HepG2 (cell line): ENCODE measurements around the gene AP2B1. TPM values are rescaled to one million over a fixed set of nuclear protein-coding genes. Genes with fewer than 3 reads are reported as not detected.

Source experiments
- ATAD3A ChIP-seq: sonication (generic); formaldehyde crosslinking; IDR thresholded peaks from 2 replicates; pipeline ENCODE4 v1.4.0; 2020; ENCODE audit warnings: missing genetic modification reagents
- BATF2 ChIP-seq: sonication (generic); formaldehyde crosslinking; IDR thresholded peaks from 2 replicates; pipeline ENCODE4 v1.8.0; 2022; ENCODE audit warnings: mild to moderate bottlenecking, missing genetic modification reagents, moderate library complexity
- BRCA1 ChIP-seq: sonication (generic); formaldehyde crosslinking; IDR thresholded peaks from 2 replicates; pipeline ENCODE4 v1.4.0; 2020; ENCODE audit warnings: missing genetic modification reagents
- FLYWCH1 ChIP-seq: sonication (generic); formaldehyde crosslinking; IDR thresholded peaks from 2 replicates; pipeline ENCODE4 v1.8.1; 2023; ENCODE audit warnings: mild to moderate bottlenecking, missing genetic modification reagents
- JDP2 ChIP-seq: sonication (generic); formaldehyde crosslinking; IDR thresholded peaks from 2 replicates; pipeline ENCODE4 v1.8.1; 2022; ENCODE audit warnings: missing genetic modification reagents, borderline replicate concordance
- RFX3 ChIP-seq: IDR thresholded peaks from 2 replicates; pipeline ENCODE4 v1.6.1; 2016; ENCODE audit warnings: missing biosample characterization, missing genetic modification reagents
- TBP ChIP-seq: sonication (generic); formaldehyde crosslinking; IDR thresholded peaks from 2 replicates; pipeline ENCODE4 v1.5.0; 2020; ENCODE audit warnings: missing genetic modification reagents
- TGIF2 ChIP-seq: IDR thresholded peaks from 2 replicates; pipeline ENCODE4 v1.6.1; 2016; ENCODE audit warnings: control low read depth, missing compliant biosample characterization
- U2AF2 ChIP-seq: fragments of 200-400 bp; formaldehyde crosslinking; IDR thresholded peaks from 2 replicates; pipeline ENCODE4 v1.6.1; 2017; ENCODE audit warnings: low read depth, mild to moderate bottlenecking, low read length
- ZBTB38 ChIP-seq: sonication (generic); formaldehyde crosslinking; IDR thresholded peaks from 2 replicates; pipeline ENCODE4 v1.5.1; 2020; ENCODE audit warnings: mild to moderate bottlenecking, missing genetic modification reagents
- ZFYVE20 ChIP-seq: sonication (generic); formaldehyde crosslinking; IDR thresholded peaks from 2 replicates; pipeline ENCODE4 v1.8.0; 2023; ENCODE audit warnings: low read depth, mild to moderate bottlenecking, moderate library complexity, missing genetic modification reagents, borderline replicate concordance
- ZNF18 ChIP-seq: sonication (generic); formaldehyde crosslinking; IDR thresholded peaks from 2 replicates; pipeline ENCODE4 v1.8.0; 2022; ENCODE audit warnings: mild to moderate bottlenecking, missing genetic modification reagents; ENCODE audit not compliant: insufficient replicate concordance
- ZNF280D ChIP-seq: sonication (generic); formaldehyde crosslinking; IDR thresholded peaks from 2 replicates; pipeline ENCODE4 v1.5.1; 2020; ENCODE audit warnings: mild to moderate bottlenecking, missing genetic modification reagents
- ZNF678 ChIP-seq: sonication (generic); formaldehyde crosslinking; IDR thresholded peaks from 2 replicates; pipeline ENCODE4 v1.4.0; 2020; ENCODE audit warnings: mild to moderate bottlenecking, missing genetic modification reagents
- ZNF704 ChIP-seq: sonication (generic); formaldehyde crosslinking; IDR thresholded peaks from 2 replicates; pipeline ENCODE4 v1.8.1; 2023; ENCODE audit warnings: mild to moderate bottlenecking, inconsistent platforms, moderate library complexity, missing genetic modification reagents, borderline replicate concordance
- ZNF879 ChIP-seq: sonication (generic); formaldehyde crosslinking; IDR thresholded peaks from 2 replicates; pipeline ENCODE4 v1.8.1; 2023; ENCODE audit warnings: missing genetic modification reagents
- ZNF883 ChIP-seq: sonication (generic); formaldehyde crosslinking; IDR thresholded peaks from 2 replicates; pipeline ENCODE4 v1.5.1; 2020; ENCODE audit warnings: mild to moderate bottlenecking, missing genetic modification reagents; ENCODE audit errors: not compliant biosample characterization
- ZXDC ChIP-seq: sonication (generic); formaldehyde crosslinking; IDR thresholded peaks from 2 replicates; pipeline ENCODE4 v1.5.0; 2020; ENCODE audit warnings: mild to moderate bottlenecking, missing genetic modification reagents
- polyA plus RNA-seq, 8 experiments: library from polyadenylated mRNA; depleted of rRNA in 3 of 8; stranded (reverse) in 7 of 8; unstranded in 1 of 8; fragments of >200 nt; fragmentation: Illumina TruSeq in 4 of 8; extraction: Trizol in 4 of 8; gene quantifications; 2 replicates each; pipeline versions ENCODE4 v1.2.1 to v1.2.3, GENCODE V29; 2011 to 2016; ENCODE audit warnings: low read depth in 4 of 8, missing spikeins in 1 of 8, mixed read lengths in 1 of 8; ENCODE audit not compliant: insufficient read depth in 1 of 8
- total RNA-seq, 5 experiments: library from RNA; depleted of rRNA; stranded (reverse); fragments of >200 nt; fragmentation: Illumina TruSeq; extraction: Trizol; gene quantifications; 2 replicates each; pipeline ENCODE4 v1.2.3, GENCODE V29; 2016; ENCODE audit warnings: low read depth in 1 of 5

Gene AP2B1
- total and polyA plus RNA-seq, 2 of the 13 experiments (the other 11 are each of a cell fraction or from before 2014, with no cell fraction given) = 23.8 to 71.3 TPM

- TF ChIP-seq ZNF280D (CRISPR knock-in tag) (peak; percentile 69; the same call in 1 of the 2 replicates), ZBTB38 (CRISPR knock-in tag) (peak; percentile 82), TBP (CRISPR knock-in tag) (0 out of 2 replicates have a peak, but pooled peaks have one; percentile 62), ZNF18 (CRISPR knock-in tag) (no peak), ZNF883 (CRISPR knock-in tag) (no peak), ZXDC (no peak), ZNF678 (CRISPR knock-in tag) (no peak), ZNF704 (CRISPR knock-in tag) (peak; percentile 61; the same call in 1 of the 2 replicates), FLYWCH1 (CRISPR knock-in tag) (no peak), RFX3 (CRISPR knock-in tag) (no peak), JDP2 (CRISPR knock-in tag) (no peak), BRCA1 (CRISPR knock-in tag) (no peak), TGIF2 (CRISPR knock-in tag) (no peak; the same call in 1 of the 2 replicates), ZFYVE20 (no peak), ATAD3A (CRISPR knock-in tag) (no peak), U2AF2 (no peak), BATF2 (CRISPR knock-in tag) (no peak), ZNF879 (CRISPR knock-in tag) (no peak)
Observed at GRCh38 chr17:35587074-35587961, at the start of gene AP2B1 (continued).
